Measurements from ENCODE around the gene BCOR.

Gene BCOR

GRCh38 chrX:40106676-40107290, 9.0 kb upstream of the BCOR start:
- Histone ChIP-seq H3K4me3 (ENCODE audit: insufficient read depth, low read length, poor library complexity, severe bottlenecking) (peak overlapping the region; percentile 44), H3F3A (ENCODE audit: insufficient read depth) (peaks cover 13% of the 10 kb centered on the region; the same call in 1 of the 2 replicates), H3K27ac (ENCODE audit: low read depth, low read length) (peak overlapping the region; percentile 57), H3K9me3 (ENCODE audit: insufficient read depth, low read length) (no peaks in the 10 kb centered on the region), H3K4me2 (ENCODE audit: low read depth, low read length, poor library complexity, severe bottlenecking) (peak overlapping the region; percentile 65), H4K20me1 (ENCODE audit: low read depth, low read length) (no peaks in the 10 kb centered on the region), H3K36me3 (ENCODE audit: low read length) (no peaks in the 10 kb centered on the region), H3K9me2 (replicated peaks; ENCODE audit: insufficient read depth, low read length) (no peaks in the 10 kb centered on the region), H3K27me3 (ENCODE audit: low read length) (no peaks in the 10 kb centered on the region), H3K9ac (ENCODE audit: low read length) (peak overlapping the region; percentile 77), H3K79me2 (ENCODE audit: insufficient read depth, low read length) (no peaks in the 10 kb centered on the region), H2AFZ (ENCODE audit: low read depth, low read length, severe bottlenecking) (no peak overlapping the region)
- TF ChIP-seq, protein P1, sequence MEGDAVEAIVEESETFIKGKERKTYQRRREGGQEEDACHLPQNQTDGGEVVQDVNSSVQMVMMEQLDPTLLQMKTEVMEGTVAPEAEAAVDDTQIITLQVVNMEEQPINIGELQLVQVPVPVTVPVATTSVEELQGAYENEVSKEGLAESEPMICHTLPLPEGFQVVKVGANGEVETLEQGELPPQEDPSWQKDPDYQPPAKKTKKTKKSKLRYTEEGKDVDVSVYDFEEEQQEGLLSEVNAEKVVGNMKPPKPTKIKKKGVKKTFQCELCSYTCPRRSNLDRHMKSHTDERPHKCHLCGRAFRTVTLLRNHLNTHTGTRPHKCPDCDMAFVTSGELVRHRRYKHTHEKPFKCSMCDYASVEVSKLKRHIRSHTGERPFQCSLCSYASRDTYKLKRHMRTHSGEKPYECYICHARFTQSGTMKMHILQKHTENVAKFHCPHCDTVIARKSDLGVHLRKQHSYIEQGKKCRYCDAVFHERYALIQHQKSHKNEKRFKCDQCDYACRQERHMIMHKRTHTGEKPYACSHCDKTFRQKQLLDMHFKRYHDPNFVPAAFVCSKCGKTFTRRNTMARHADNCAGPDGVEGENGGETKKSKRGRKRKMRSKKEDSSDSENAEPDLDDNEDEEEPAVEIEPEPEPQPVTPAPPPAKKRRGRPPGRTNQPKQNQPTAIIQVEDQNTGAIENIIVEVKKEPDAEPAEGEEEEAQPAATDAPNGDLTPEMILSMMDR (IDR thresholded peaks at IDR 0.05; ENCODE audit: insufficient read depth, low read length, poor library complexity, severe bottlenecking) = no peak
- no peak for TF ChIP-seq EZH2phosphoT487 (conservative IDR thresholded peaks at IDR 0.05; ENCODE audit: low read length)

GRCh38 chrX:40105835-40106675, 8.3 kb upstream of the BCOR start:
- Histone ChIP-seq H3K27me3 (ENCODE audit: low read length) (no peaks in the 10 kb centered on the region), H3K4me3 (ENCODE audit: insufficient read depth, low read length, poor library complexity, severe bottlenecking) (peak overlapping the region; percentile 53), H2AFZ (ENCODE audit: low read depth, low read length, severe bottlenecking) (no peak overlapping the region), H3K4me2 (ENCODE audit: low read depth, low read length, poor library complexity, severe bottlenecking) (peak overlapping the region; percentile 76), H3K9me2 (replicated peaks; ENCODE audit: insufficient read depth, low read length) (no peaks in the 10 kb centered on the region), H3K27ac (ENCODE audit: low read depth, low read length) (peak overlapping the region; percentile 60), H4K20me1 (ENCODE audit: low read depth, low read length) (no peaks in the 10 kb centered on the region), H3K9me3 (ENCODE audit: insufficient read depth, low read length) (no peaks in the 10 kb centered on the region), H3K79me2 (ENCODE audit: insufficient read depth, low read length) (no peaks in the 10 kb centered on the region), H3F3A (ENCODE audit: insufficient read depth) (peaks cover 14% of the 10 kb centered on the region; the same call in 1 of the 2 replicates), H3K36me3 (ENCODE audit: low read length) (no peaks in the 10 kb centered on the region), H3K9ac (ENCODE audit: low read length) (peak overlapping the region; percentile 77)
- TF ChIP-seq EZH2phosphoT487 (conservative IDR thresholded peaks at IDR 0.05; ENCODE audit: low read length) = no peak
- TF ChIP-seq, protein P1 (IDR thresholded peaks at IDR 0.05; ENCODE audit: insufficient read depth, low read length, poor library complexity, severe bottlenecking) = no peak

- H3K4me2 ChIP-seq (ENCODE audit: low read depth, low read length, poor library complexity, severe bottlenecking) = peak overlapping the region; percentile 76
- no peaks in the 10 kb centered on the region for H4K20me1 ChIP-seq (ENCODE audit: low read depth, low read length)
- H3F3A ChIP-seq (ENCODE audit: insufficient read depth) = peaks cover 20% of the 10 kb centered on the region
- no peaks in the 10 kb centered on the region for H3K79me2 ChIP-seq (ENCODE audit: insufficient read depth, low read length)
- H3K27me3 ChIP-seq (ENCODE audit: low read length) = no peaks in the 10 kb centered on the region
- H3K9me2 ChIP-seq (replicated peaks; ENCODE audit: insufficient read depth, low read length) = no peaks in the 10 kb centered on the region
- no peaks in the 10 kb centered on the region for H3K36me3 ChIP-seq (ENCODE audit: low read length)
- H3K4me3 ChIP-seq (ENCODE audit: insufficient read depth, low read length, poor library complexity, severe bottlenecking) = peak overlapping the region; percentile 53
- H3K9me3 ChIP-seq (ENCODE audit: insufficient read depth, low read length) = no peaks in the 10 kb centered on the region
- H3K9ac ChIP-seq (ENCODE audit: low read length) = peak overlapping the region; percentile 77
- no peak for TF ChIP-seq EZH2phosphoT487 (conservative IDR thresholded peaks at IDR 0.05; ENCODE audit: low read length)
- TF ChIP-seq, protein P1 (IDR thresholded peaks at IDR 0.05; ENCODE audit: insufficient read depth, low read length, poor library complexity, severe bottlenecking) = no peak
- H3K27ac ChIP-seq (ENCODE audit: low read depth, low read length) = peak overlapping the region; percentile 60
- H2AFZ ChIP-seq (ENCODE audit: low read depth, low read length, severe bottlenecking) = no peak overlapping the region
Observed at GRCh38 chrX:40104985-40105834, 7.5 kb upstream of the BCOR start.
